K562 (cell line): ENCODE results near the gene SKOR1. TPM values are rescaled to one million over a fixed set of nuclear protein-coding genes. Genes with fewer than 3 reads are reported as not detected.
A peak's percentile ranks its signal among the peaks of the same experiment; 100 is the strongest.

Experiments used
- ATF2 ChIP-seq: sonication (generic); formaldehyde crosslinking; IDR thresholded peaks from 2 replicates; pipeline ENCODE4 v1.8.1; 2022; ENCODE audit warnings: missing genetic modification reagents
- BRD4 ChIP-seq: fragments of 200-600 bp; sonication (generic); IDR thresholded peaks from 2 replicates; pipeline ENCODE4 v1.6.1; 2017; ENCODE audit warnings: inconsistent platforms
- CBFB ChIP-seq: sonication (generic); formaldehyde crosslinking; IDR thresholded peaks from 2 replicates; pipeline ENCODE4 v1.4.0; 2020; ENCODE audit warnings: mild to moderate bottlenecking, missing genetic modification reagents
- CHD2 ChIP-seq: IDR thresholded peaks from 2 replicates; pipeline ENCODE4 v1.6.1; 2011; ENCODE audit warnings: low read depth, low read length
- CTBP1 ChIP-seq: fragments of 450-650 bp; IDR thresholded peaks from 2 replicates; pipeline ENCODE4 v1.6.1; 2016; ENCODE audit warnings: borderline replicate concordance
- EZH2 ChIP-seq: IDR thresholded peaks from 2 replicates; pipeline ENCODE4 v1.6.1; 2012; ENCODE audit warnings: low read depth, mild to moderate bottlenecking, inconsistent platforms, low read length, borderline replicate concordance
- GMEB1 ChIP-seq: fragments of 250-450 bp; sonication (Bioruptor Pico); IDR thresholded peaks from 2 replicates; pipeline ENCODE4 v1.4.0; 2020; ENCODE audit warnings: mild to moderate bottlenecking
- HBP1 ChIP-seq: fragments of 450-650 bp; formaldehyde crosslinking; IDR thresholded peaks from 2 replicates; pipeline ENCODE4 v1.4.0; 2022; ENCODE audit warnings: missing genetic modification characterization
- HES1 ChIP-seq: fragments of 450-650 bp; IDR thresholded peaks from 2 replicates; pipeline ENCODE4 v1.6.1; 2016; ENCODE audit warnings: low read depth, mild to moderate bottlenecking, moderate library complexity
- LEF1 ChIP-seq: fragments of 450-650 bp; IDR thresholded peaks from 2 replicates; pipeline ENCODE4 v1.6.1; 2016; ENCODE audit warnings: mild to moderate bottlenecking
- NCOA2 ChIP-seq, 2 experiments: fragments of 450-650 bp; IDR thresholded peaks; 2 replicates each; pipeline ENCODE4 v1.6.1; 2018; ENCODE audit warnings: mild to moderate bottlenecking in 2 of 2, moderate library complexity in 1 of 2; ENCODE audit not compliant: partially characterized antibody in 2 of 2
- SAP30 ChIP-seq: fragments of 200-600 bp; sonication (generic); IDR thresholded peaks from 2 replicates; pipeline ENCODE4 v1.6.1; 2012; ENCODE audit warnings: borderline replicate concordance, low read depth, mild to moderate bottlenecking, moderate library complexity, low read length, control low read depth, inconsistent platforms; ENCODE audit not compliant: insufficient read depth, poor library complexity, severe bottlenecking
- ZFX ChIP-seq: sonication (generic); formaldehyde crosslinking; IDR thresholded peaks from 2 replicates; pipeline ENCODE4 v1.8.0; 2022; ENCODE audit warnings: mild to moderate bottlenecking, missing genetic modification reagents, moderate library complexity
- ZNF518B ChIP-seq: fragments of 250-450 bp; sonication (Bioruptor Pico); IDR thresholded peaks from 2 replicates; pipeline ENCODE4 v1.5.0; 2021; ENCODE audit warnings: mild to moderate bottlenecking, moderate library complexity
- ZZZ3 ChIP-seq: fragments of 450-650 bp; IDR thresholded peaks from 2 replicates; pipeline ENCODE4 v1.6.1; 2016; ENCODE audit warnings: antibody characterized with exemption, mild to moderate bottlenecking, moderate library complexity
- polyA plus RNA-seq, 8 experiments: library from polyadenylated mRNA; depleted of rRNA in 4 of 8; stranded (reverse) in 5 of 8; unstranded in 3 of 8; fragments of >200 nt; fragmentation: Nextera tagmentation in 2 of 8; fragmentation: Illumina TruSeq in 1 of 8; extraction: Ambion mirVana in 2 of 8; extraction: Trizol in 1 of 8; gene quantifications; 2 replicates each; pipeline versions ENCODE4 v1.2.1 to v1.2.3, GENCODE V29; 2011 to 2014; ENCODE audit warnings: inconsistent platforms in 1 of 8, missing spikeins in 1 of 8
- total RNA-seq, 7 experiments: library from RNA; depleted of rRNA in 6 of 7; stranded (reverse); fragments of >200 nt in 6 of 7; fragmentation: Illumina TruSeq in 2 of 7; extraction: Trizol in 2 of 7; gene quantifications; 2 replicates each; pipeline versions ENCODE4 v1.2.1 to v1.2.3, GENCODE V29; 2011 to 2021; ENCODE audit warnings: low replicate concordance in 1 of 7
- TF ChIP-seq, protein P1 (sequence below): fragments of 250-450 bp; sonication (Bioruptor Pico); IDR thresholded peaks from 2 replicates; pipeline ENCODE4 v1.8.0; 2021; ENCODE audit warnings: moderate library complexity, mild to moderate bottlenecking, inconsistent platforms

SKOR1 gene
- total and polyA plus RNA-seq, 9 of the 15 experiments (the other 6 are each of a cell fraction or from before 2014, with no cell fraction given) = 0.04 to 0.41 (median 0.09) TPM; not detected in 3

DNA sequence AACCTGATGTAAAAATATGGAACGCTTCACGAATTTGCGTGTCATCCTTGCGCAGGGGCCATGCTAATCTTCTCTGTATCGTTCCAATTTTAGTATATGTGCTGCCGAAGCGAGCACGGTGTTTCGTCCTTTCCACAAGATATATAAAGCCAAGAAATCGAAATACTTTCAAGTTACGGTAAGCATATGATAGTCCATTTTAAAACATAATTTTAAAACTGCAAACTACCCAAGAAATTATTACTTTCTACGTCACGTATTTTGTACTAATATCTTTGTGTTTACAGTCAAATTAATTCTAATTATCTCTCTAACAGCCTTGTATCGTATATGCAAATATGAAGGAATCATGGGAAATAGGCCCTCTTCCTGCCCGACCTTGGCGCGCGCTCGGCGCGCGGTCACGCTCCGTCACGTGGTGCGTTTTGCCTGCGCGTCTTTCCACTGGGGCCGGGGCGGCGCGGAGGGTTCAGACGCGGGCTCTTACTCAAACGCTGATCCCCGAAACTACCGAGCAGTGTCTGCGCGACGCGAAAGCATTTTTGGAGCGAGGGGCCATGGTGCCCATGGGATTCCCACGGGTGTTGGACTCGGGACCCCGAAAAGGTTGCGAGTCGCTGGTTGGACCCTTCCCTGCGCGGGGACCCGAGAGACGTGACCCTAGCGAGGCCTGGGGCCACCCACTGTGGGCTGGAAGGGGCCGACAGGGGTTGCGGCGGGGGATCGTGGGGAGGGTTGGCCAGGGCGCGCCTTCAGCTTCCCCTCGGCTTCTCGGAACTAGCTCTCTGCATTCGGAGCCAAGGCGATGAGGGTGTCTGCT is 14.8 kb downstream of the SKOR1 start, which contains the start of gene RNU6-1 (continued):
- TF ChIP-seq SAP30 (peak; percentile 34), CTBP1 (peak; percentile 17; the same call in 1 of the 2 replicates), ATF2 (CRISPR knock-in tag) (no peak), NCOA2 (IDR thresholded peaks at IDR 0.05; ENCODE audit: partially characterized antibody in 2 of 2) (no peak), CHD2 (no peak), LEF1 (peak; percentile 38; the same call in 1 of the 2 replicates), ZFX (peak; percentile 87), ZZZ3 (0 out of 2 replicates have a peak, but pooled peaks have one; percentile 60), EZH2 (no peak), GMEB1 (no peak; the same call in 1 of the 2 replicates), CBFB (CRISPR knock-in tag) (no peak), BRD4 (peak; percentile 5; the same call in 1 of the 2 replicates), HES1 (peak; percentile 77; the same call in 1 of the 2 replicates), ZNF518B (CRISPR knock-in tag) (no peak), HBP1 (no peak)
- TF ChIP-seq, protein P1, sequence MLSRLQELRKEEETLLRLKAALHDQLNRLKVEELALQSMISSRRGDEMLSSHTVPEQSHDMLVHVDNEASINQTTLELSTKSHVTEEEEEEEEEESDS (CRISPR knock-in tag) = peak; percentile 98
